Activated CD8-positive, alpha-beta T cell treated with anti-CD3 and anti-CD28 coated beads for 36 hours (primary cell): ENCODE measurements around the gene CAV1. TPM values are rescaled to one million over a fixed set of nuclear protein-coding genes. Genes with fewer than 3 reads are reported as not detected.
A peak's percentile ranks its signal among the peaks of the same experiment; 100 is the strongest.

ENCODE experiments used
- ATAC-seq: fragments of 200-7000 bp; cut with Tn5 transposase; one replicate; pipeline ENCODE4 v1.10.0; 2021; ENCODE audit warnings: mild to moderate bottlenecking, moderate library complexity
- CTCF ChIA-PET: fragments of 350-600 bp; sonication (Branson Sonifier 250); formaldehyde crosslinking; loops from one replicate; lab custom pipeline; 2021; ENCODE audit warnings: antibody characterized with exemption; lab: Charles Lee
- POLR2A ChIA-PET: fragments of 350-600 bp; sonication (Branson Sonifier 250); formaldehyde crosslinking; loops from one replicate; lab custom pipeline; 2021; ENCODE audit warnings: antibody characterized with exemption; lab: Charles Lee
- DNase-seq: peaks from one replicate; pipeline ENCODE4 v3.0.0-alpha.2; 2020
- H3K27ac Mint-ChIP-seq: one replicate; pipeline ENCODE4 v1.8.0; 2021; ENCODE audit warnings: mild to moderate bottlenecking, mixed read lengths
- H3K27me3 Mint-ChIP-seq: one replicate; pipeline ENCODE4 v1.8.0; 2021; ENCODE audit warnings: mixed read lengths
- H3K36me3 Mint-ChIP-seq: one replicate; pipeline ENCODE4 v1.8.0; 2021; ENCODE audit warnings: low read depth, mixed read lengths
- H3K4me1 Mint-ChIP-seq: one replicate; pipeline ENCODE4 v1.8.0; 2021; ENCODE audit warnings: low read depth, mixed read lengths
- H3K4me3 Mint-ChIP-seq: one replicate; pipeline ENCODE4 v1.8.0; 2021; ENCODE audit warnings: mild to moderate bottlenecking, moderate library complexity, mixed read lengths
- H3K9me3 Mint-ChIP-seq: one replicate; pipeline ENCODE4 v1.8.0; 2021; ENCODE audit warnings: mixed read lengths
- intact Hi-C: fragments of 100-400 bp; cut with micrococcal nuclease; formaldehyde crosslinking; loops from one replicate; pipeline ENCODE4 v1.10.0; 2022
- total RNA-seq, 2 experiments: library from RNA; stranded (reverse); gene quantifications; one replicate each; pipeline ENCODE4 v1.2.3, GENCODE V29; 2021
- TF ChIP-seq, protein P1 (sequence below): fragments of 200-600 bp; IDR thresholded peaks from one replicate; pipeline ENCODE4 v1.8.0; 2022; ENCODE audit warnings: antibody characterized with exemption, mild to moderate bottlenecking

The CAV1 gene
- total RNA-seq, 2 experiments from 2014 or later, result 0.18 to 0.74 TPM

DNA sequence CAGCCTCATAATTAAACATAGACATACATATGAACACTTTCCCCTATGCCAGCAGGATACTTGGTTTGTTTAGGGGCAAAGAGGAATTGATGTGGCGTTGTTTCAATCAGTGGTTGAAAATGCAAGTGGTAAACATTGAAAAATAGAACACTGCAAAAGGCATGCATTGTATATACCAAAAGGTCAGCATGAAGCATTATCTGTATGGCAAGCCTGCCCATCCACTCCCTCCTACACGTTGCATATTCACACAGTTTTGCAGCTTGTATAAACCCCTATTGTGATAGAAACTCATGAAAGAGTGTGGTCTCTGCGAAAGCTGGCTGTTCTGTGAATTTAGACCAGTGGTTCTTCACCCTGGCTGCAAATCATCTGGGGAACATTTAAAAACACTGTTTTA, 17.1 kb downstream of the CAV1 start:
- Mint-ChIP-seq H3K4me1 (peaks cover 3% of the 10 kb centered on the region), H3K9me3 (peaks cover 2% of the 10 kb centered on the region), H3K4me3 (no peak overlapping the region), H3K27me3 (peaks cover 16% of the 10 kb centered on the region), H3K27ac (no peak overlapping the region), H3K36me3 (peaks cover 2% of the 10 kb centered on the region)
- ChIA-PET CTCF (no interaction called here), POLR2A (no interaction called here)
- TF ChIP-seq, protein P1, sequence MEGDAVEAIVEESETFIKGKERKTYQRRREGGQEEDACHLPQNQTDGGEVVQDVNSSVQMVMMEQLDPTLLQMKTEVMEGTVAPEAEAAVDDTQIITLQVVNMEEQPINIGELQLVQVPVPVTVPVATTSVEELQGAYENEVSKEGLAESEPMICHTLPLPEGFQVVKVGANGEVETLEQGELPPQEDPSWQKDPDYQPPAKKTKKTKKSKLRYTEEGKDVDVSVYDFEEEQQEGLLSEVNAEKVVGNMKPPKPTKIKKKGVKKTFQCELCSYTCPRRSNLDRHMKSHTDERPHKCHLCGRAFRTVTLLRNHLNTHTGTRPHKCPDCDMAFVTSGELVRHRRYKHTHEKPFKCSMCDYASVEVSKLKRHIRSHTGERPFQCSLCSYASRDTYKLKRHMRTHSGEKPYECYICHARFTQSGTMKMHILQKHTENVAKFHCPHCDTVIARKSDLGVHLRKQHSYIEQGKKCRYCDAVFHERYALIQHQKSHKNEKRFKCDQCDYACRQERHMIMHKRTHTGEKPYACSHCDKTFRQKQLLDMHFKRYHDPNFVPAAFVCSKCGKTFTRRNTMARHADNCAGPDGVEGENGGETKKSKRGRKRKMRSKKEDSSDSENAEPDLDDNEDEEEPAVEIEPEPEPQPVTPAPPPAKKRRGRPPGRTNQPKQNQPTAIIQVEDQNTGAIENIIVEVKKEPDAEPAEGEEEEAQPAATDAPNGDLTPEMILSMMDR, result no peak
- DNase-seq (no peak), ATAC-seq (no peak)
- intact Hi-C loops, result no loop called here

DNA sequence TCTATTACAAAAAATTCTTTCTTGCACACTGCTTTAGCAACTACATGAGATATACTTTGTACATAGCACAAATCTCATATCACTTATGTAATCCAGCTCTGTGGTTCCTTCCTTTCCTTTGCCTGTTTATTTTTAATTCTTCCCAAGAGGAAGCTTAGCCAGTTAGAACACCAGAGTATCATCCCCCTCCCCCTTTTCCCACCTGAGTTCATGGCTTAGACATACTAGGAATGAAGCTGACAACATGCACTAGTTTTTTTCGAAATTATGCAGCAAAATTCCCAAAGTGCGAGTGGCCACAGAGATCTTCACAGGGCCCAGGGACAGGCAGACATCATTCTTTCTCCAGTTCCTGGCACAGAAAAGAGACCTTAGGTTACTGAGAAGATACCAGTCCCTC, 17.8 kb downstream of the CAV1 start:
- Mint-ChIP-seq H3K4me3 (no peak overlapping the region), H3K27me3 (peaks cover 14% of the 10 kb centered on the region), H3K36me3 (peaks cover 2% of the 10 kb centered on the region), H3K9me3 (peaks cover 2% of the 10 kb centered on the region), H3K4me1 (peaks cover 3% of the 10 kb centered on the region), H3K27ac (no peak overlapping the region)
- ChIA-PET POLR2A (no interaction called here), CTCF (interaction anchor here (1.6 kb wide), 1 partner anchor 17 kb away, joined by 4 read pairs; no protein-coding TSS in a partner anchor)
- DNase-seq (no peak), ATAC-seq (no peak)
- TF ChIP-seq, protein P1, result no peak
- intact Hi-C loops, result no loop called here

DNA sequence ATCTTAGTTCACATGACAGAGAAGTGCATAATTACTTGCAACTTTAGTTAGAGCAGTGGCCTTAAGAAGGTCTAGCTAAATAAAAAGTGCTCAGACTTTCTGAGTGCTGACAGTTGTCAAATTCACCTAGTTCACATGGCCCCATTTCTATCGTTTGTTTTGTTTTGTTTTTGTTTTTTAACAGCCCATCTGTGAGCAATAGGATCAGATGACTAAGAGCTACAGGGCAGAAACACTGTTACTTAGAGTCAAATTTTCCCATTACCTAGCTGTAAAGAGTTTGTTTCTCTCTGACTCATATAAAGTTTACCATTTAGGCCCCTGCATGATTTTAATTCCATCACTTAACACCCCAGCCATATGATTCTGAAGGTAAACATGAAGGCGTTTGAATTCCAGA, 18.8 kb downstream of the CAV1 start:
- intact Hi-C loops, result no loop called here
- DNase-seq (no peak), ATAC-seq (peak; percentile 39)
- TF ChIP-seq, protein P1, result no peak
- H3K4me3 Mint-ChIP-seq, result no peak overlapping the region
- no peaks in the 10 kb centered on the region for H3K9me3 Mint-ChIP-seq
- CTCF ChIA-PET, result interaction anchor here (1.0 to 1.6 kb wide), 2 partner anchors 11 to 18 kb away, joined by 3 to 4 read pairs; no protein-coding TSS in a partner anchor
- POLR2A ChIA-PET, result no interaction called here
- H3K36me3 Mint-ChIP-seq, result peaks cover 2% of the 10 kb centered on the region
- peaks cover 14% of the 10 kb centered on the region for H3K27me3 Mint-ChIP-seq
- peaks cover 3% of the 10 kb centered on the region for H3K4me1 Mint-ChIP-seq
- H3K27ac Mint-ChIP-seq, result no peak overlapping the region

DNA sequence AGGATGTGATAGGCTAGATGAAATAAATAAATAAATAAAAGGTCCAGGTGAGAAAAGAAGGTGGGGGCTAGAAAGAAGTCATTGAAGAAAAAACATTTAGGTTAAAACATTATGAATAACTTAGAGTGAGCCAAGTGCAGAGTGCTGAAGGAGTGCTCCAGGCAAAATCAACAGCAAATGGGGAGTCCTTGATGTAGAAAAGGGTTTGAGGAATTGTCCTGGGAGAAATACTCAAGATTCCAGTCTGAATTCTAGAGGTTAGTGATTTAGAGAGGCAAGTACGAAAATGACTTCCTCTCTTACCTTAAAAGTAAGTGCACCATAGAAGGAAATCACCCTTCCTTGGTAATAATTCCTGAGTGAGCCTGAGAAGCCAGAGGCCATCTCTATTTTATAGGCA, 19.7 kb downstream of the CAV1 start:
- no peaks in the 10 kb centered on the region for H3K36me3 Mint-ChIP-seq
- H3K27ac Mint-ChIP-seq, result no peak overlapping the region
- H3K9me3 Mint-ChIP-seq, result no peaks in the 10 kb centered on the region
- ATAC-seq, result no peak
- peaks cover 10% of the 10 kb centered on the region for H3K27me3 Mint-ChIP-seq
- H3K4me1 Mint-ChIP-seq, result peaks cover 3% of the 10 kb centered on the region
- DNase-seq, result no peak
- intact Hi-C loops, result no loop called here
- ChIA-PET POLR2A (no interaction called here), CTCF (no interaction called here)
- TF ChIP-seq, protein P1, result no peak
- no peak overlapping the region for H3K4me3 Mint-ChIP-seq

DNA sequence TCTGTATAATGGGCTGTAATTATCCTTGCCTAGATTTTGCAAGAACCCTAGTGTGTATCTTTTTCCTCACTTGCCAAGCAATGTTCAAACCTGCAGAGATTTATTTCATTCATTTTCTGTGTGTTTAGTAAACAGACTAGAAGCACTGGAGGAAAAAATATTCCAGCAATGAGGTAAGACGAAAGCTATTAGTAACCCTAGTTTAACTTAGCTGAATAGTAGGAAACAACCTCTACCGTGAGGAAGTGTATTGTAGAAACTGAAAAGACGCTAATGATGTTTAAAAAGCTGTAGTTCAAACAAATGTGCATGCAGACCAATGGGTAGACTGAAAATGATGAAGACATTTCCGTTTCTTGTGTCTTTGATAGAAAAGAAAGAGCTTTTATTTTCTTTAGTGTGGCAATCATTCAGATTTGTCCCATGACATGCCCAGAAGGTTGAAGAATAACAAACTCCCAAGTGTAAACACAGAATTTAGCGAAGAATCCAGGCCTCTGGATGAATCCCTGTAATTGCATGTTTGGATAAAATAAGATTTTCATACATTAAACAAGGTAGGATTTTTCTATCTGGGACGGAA, 20.7 kb downstream of the CAV1 start:
- Mint-ChIP-seq H3K4me3 (no peak overlapping the region), H3K4me1 (peaks cover 3% of the 10 kb centered on the region), H3K36me3 (no peaks in the 10 kb centered on the region), H3K27me3 (peaks cover 8% of the 10 kb centered on the region), H3K9me3 (no peaks in the 10 kb centered on the region), H3K27ac (no peak overlapping the region)
- CTCF ChIA-PET, result no interaction called here
- ATAC-seq (no peak), DNase-seq (no peak)
- POLR2A ChIA-PET, result no interaction called here
- TF ChIP-seq, protein P1, result no peak
- intact Hi-C loops, result no loop called here
